GM18502 (cell line): Measurements from ENCODE around the gene ADRA2C.
"Not testable (repeated sequence)": the region's sequence is repeated elsewhere in the genome, so short reads cannot be mapped to it uniquely, and the experiment has no call there.

ENCODE experiments used
- ATAC-seq: cut with Tn5 transposase; IDR thresholded peaks from one replicate; pipeline ENCODE4 v1.9.1; 2021; ENCODE audit warnings: mild to moderate bottlenecking; ENCODE audit not compliant: unreplicated experiment, poor library complexity

The ADRA2C gene

GRCh38 chr4:3808597-3808996 lies 42.4 kb downstream of the ADRA2C start:
- ATAC-seq, result no peak

GRCh38 chr4:3809028-3809427 lies 42.8 kb downstream of the ADRA2C start:
- ATAC-seq, result no peak

GRCh38 chr4:3809451-3810110 lies 43.4 kb downstream of the ADRA2C start:
- no peak for ATAC-seq

- no peak for ATAC-seq
These were observed 44.0 kb downstream of the ADRA2C start for GRCh38 chr4:3810111-3810680.

GRCh38 chr4:3810796-3811485 lies 44.8 kb downstream of the ADRA2C start:
- no peak for ATAC-seq

- ATAC-seq, result no peak
These were observed 45.4 kb downstream of the ADRA2C start for GRCh38 chr4:3811621-3812020.

GRCh38 chr4:3812211-3812934 lies 46.2 kb downstream of the ADRA2C start:
- no peak for ATAC-seq

GRCh38 chr4:3813151-3814052 lies 47.2 kb downstream of the ADRA2C start:
- ATAC-seq, result no peak

- ATAC-seq, result no peak
These were observed 47.9 kb downstream of the ADRA2C start for GRCh38 chr4:3814053-3814570.

- not testable (repeated sequence) for ATAC-seq
These were observed 48.7 kb downstream of the ADRA2C start for GRCh38 chr4:3814838-3815237.

GRCh38 chr4:3816256-3816825 lies 50.2 kb downstream of the ADRA2C start:
- no peak for ATAC-seq

GRCh38 chr4:3816983-3817960 lies 51.1 kb downstream of the ADRA2C start:
- no peak for ATAC-seq
